ENCODE measurements around the gene FARS2.

FARS2 gene

GRCh38 chr6:5260661-5261544, at the start of gene FARS2, which contains the start of gene LYRM4:
TSS of gene FARS2 (plus strand) at chr6:5261513.
TSS of gene LYRM4 (minus strand) at chr6:5260950. CDS start at chr6:5260733, 217 bp downstream.
- FAIRE-seq: no peak

GRCh38 chr6:5213836-5214235, 47.5 kb upstream of the FARS2 start:
- FAIRE-seq: no peak

GRCh38 chr6:5214570-5215052, 46.7 kb upstream of the FARS2 start:
- FAIRE-seq: no peak

- no peak for FAIRE-seq
Observed at GRCh38 chr6:5215159-5215558, 46.2 kb upstream of the FARS2 start.

- FAIRE-seq: no peak
Observed at GRCh38 chr6:5215799-5216198, 45.5 kb upstream of the FARS2 start.

GRCh38 chr6:5217356-5217755, 44.0 kb upstream of the FARS2 start:
- no peak for FAIRE-seq

- no peak for FAIRE-seq
Observed at GRCh38 chr6:5219011-5219691, 42.2 kb upstream of the FARS2 start.

GRCh38 chr6:5220443-5220842, 40.9 kb upstream of the FARS2 start:
- no peak for FAIRE-seq

GRCh38 chr6:5223309-5223708, 38.0 kb upstream of the FARS2 start:
- FAIRE-seq: no peak

- FAIRE-seq: no peak
Observed at GRCh38 chr6:5229356-5229755, 32.0 kb upstream of the FARS2 start.

- FAIRE-seq: no peak
Observed at GRCh38 chr6:5230081-5230480, 31.2 kb upstream of the FARS2 start.

- no peak for FAIRE-seq
Observed at GRCh38 chr6:5231289-5231688, 30.0 kb upstream of the FARS2 start.

GRCh38 chr6:5234874-5235273, 26.4 kb upstream of the FARS2 start:
- FAIRE-seq: no peak

GRCh38 chr6:5235830-5236229, 25.5 kb upstream of the FARS2 start:
- no peak for FAIRE-seq

GRCh38 chr6:5237805-5238204, 23.5 kb upstream of the FARS2 start:
- no peak for FAIRE-seq

GRCh38 chr6:5238336-5238735, 23.0 kb upstream of the FARS2 start:
- no peak for FAIRE-seq

GRCh38 chr6:5241252-5241651, 20.1 kb upstream of the FARS2 start:
- FAIRE-seq: no peak

GRCh38 chr6:5243069-5243468, 18.2 kb upstream of the FARS2 start:
- no peak for FAIRE-seq

GRCh38 chr6:5246141-5247097, 14.9 kb upstream of the FARS2 start:
- no peak for FAIRE-seq

- FAIRE-seq: no peak
Observed at GRCh38 chr6:5247201-5247600, 14.1 kb upstream of the FARS2 start.

GRCh38 chr6:5248302-5249098, 12.8 kb upstream of the FARS2 start:
- no peak for FAIRE-seq

Measured in G401.6 (cell line).